WTC11 (cell line): ENCODE results near the gene TMEM140. TPM values are rescaled to one million over a fixed set of nuclear protein-coding genes. Genes with fewer than 3 reads are reported as not detected.

Source experiments
- ATAC-seq: fragments of 200-7000 bp; cut with Tn5 transposase; 2 replicates; pipeline ENCODE4 v1.10.0; 2021; ENCODE audit warnings: mild to moderate bottlenecking, moderate library complexity
- CTCF ChIA-PET: fragments of 300-600 bp; sonication (Branson Sonifier 250); formaldehyde crosslinking; loops from one replicate; lab custom pipeline; 2021; ENCODE audit warnings: antibody characterized with exemption; lab: Charles Lee
- POLR2A ChIA-PET: fragments of 350-600 bp; sonication (Branson Sonifier 250); formaldehyde crosslinking; loops from one replicate; lab custom pipeline; 2021; ENCODE audit warnings: antibody characterized with exemption; lab: Charles Lee
- DNase-seq: peaks from one replicate; pipeline ENCODE4 v3.0.0; 2021; ENCODE audit warnings: low spot score
- H3K27ac Mint-ChIP-seq: 2 replicates; pipeline ENCODE4 v1.8.0; 2021; ENCODE audit warnings: mixed read lengths
- H3K27me3 Mint-ChIP-seq: 2 replicates; pipeline ENCODE4 v1.8.0; 2021; ENCODE audit warnings: low read depth, mild to moderate bottlenecking, moderate library complexity, mixed read lengths
- H3K36me3 Mint-ChIP-seq: 2 replicates; pipeline ENCODE4 v1.8.0; 2021; ENCODE audit warnings: mixed read lengths
- H3K4me1 Mint-ChIP-seq: 2 replicates; pipeline ENCODE4 v1.8.0; 2022; ENCODE audit warnings: mixed read lengths
- H3K4me3 Mint-ChIP-seq: 2 replicates; pipeline ENCODE4 v1.8.0; 2021; ENCODE audit warnings: mild to moderate bottlenecking, moderate library complexity, mixed read lengths
- H3K9me3 Mint-ChIP-seq: 2 replicates; pipeline ENCODE4 v1.8.0; 2021; ENCODE audit warnings: mixed read lengths
- CREM ChIP-seq: sonication (generic); formaldehyde crosslinking; IDR thresholded peaks from 2 replicates; pipeline ENCODE4 v1.8.1; 2022; ENCODE audit warnings: mild to moderate bottlenecking, missing genetic modification reagents, moderate library complexity
- FOXP1 ChIP-seq: sonication (generic); formaldehyde crosslinking; IDR thresholded peaks from 2 replicates; pipeline ENCODE4 v1.8.0; 2022; ENCODE audit warnings: missing genetic modification reagents, mild to moderate bottlenecking, moderate library complexity, borderline replicate concordance
- NR1H2 ChIP-seq: sonication (generic); formaldehyde crosslinking; IDR thresholded peaks from 2 replicates; pipeline ENCODE4 v1.9.0; 2021; ENCODE audit warnings: mild to moderate bottlenecking, moderate library complexity, missing genetic modification reagents
- RORB ChIP-seq: fragments of 250-450 bp; sonication (Bioruptor Pico); IDR thresholded peaks from 2 replicates; pipeline ENCODE4 v1.9.0; 2021; ENCODE audit warnings: mild to moderate bottlenecking
- ZNF317 ChIP-seq: sonication (generic); formaldehyde crosslinking; IDR thresholded peaks from 2 replicates; pipeline ENCODE4 v1.8.1; 2023; ENCODE audit warnings: low read depth, mild to moderate bottlenecking, moderate library complexity, missing genetic modification reagents, borderline replicate concordance
- total RNA-seq: library from RNA; stranded (reverse); gene quantifications from 3 replicates; pipeline ENCODE4 v1.2.3, GENCODE V29; 2021
- TF ChIP-seq, protein P1 (sequence below): sonication (generic); formaldehyde crosslinking; IDR thresholded peaks from 2 replicates; pipeline ENCODE4 v1.8.1; 2023; ENCODE audit warnings: mild to moderate bottlenecking, missing genetic modification reagents, moderate library complexity
- TF ChIP-seq, protein P2 (sequence below): sonication (generic); formaldehyde crosslinking; IDR thresholded peaks from 2 replicates; pipeline ENCODE4 v1.8.0; 2023; ENCODE audit warnings: mild to moderate bottlenecking, missing genetic modification reagents
- TF ChIP-seq, protein P3 (sequence below): sonication (generic); formaldehyde crosslinking; IDR thresholded peaks from 2 replicates; pipeline ENCODE4 v1.8.1; 2023; ENCODE audit warnings: mild to moderate bottlenecking, missing genetic modification reagents, borderline replicate concordance
- TF ChIP-seq, protein P4 (sequence below): sonication (generic); formaldehyde crosslinking; IDR thresholded peaks from 2 replicates; pipeline ENCODE4 v1.8.0; 2022; ENCODE audit warnings: missing genetic modification reagents
- TF ChIP-seq, protein P5 (sequence below): sonication (generic); formaldehyde crosslinking; IDR thresholded peaks from 2 replicates; pipeline ENCODE4 v1.8.0; 2022; ENCODE audit warnings: mild to moderate bottlenecking, missing genetic modification reagents

The TMEM140 gene
- total RNA-seq, 1 experiment from 2014 or later = not detected

DNA sequence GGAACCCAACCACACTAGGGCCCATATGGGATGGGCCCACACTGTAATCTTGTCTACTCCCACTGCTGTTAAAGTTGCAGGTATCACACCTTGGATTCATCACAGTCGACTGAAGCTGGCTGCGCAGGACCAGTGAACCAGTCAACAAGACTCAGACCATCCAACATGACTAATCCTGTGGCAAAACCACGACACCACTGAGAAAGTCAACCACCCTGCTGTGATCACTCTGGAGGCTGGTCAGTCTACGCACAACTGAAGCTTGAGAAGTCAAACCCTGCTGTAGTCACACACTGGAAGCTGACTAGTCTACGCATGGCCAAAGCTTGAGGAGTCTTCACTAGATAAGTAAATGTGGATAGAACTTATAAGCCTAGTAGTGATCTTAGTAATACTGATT is 32.2 kb downstream of the TMEM140 start:
- ChIA-PET CTCF (interaction anchor here (0.7 kb wide), 1 partner anchor 58 kb away, joined by 3 read pairs; no protein-coding TSS in a partner anchor), POLR2A (no interaction called here)
- H3K36me3 Mint-ChIP-seq = peaks cover 57% of the 10 kb centered on the region

More for the DNA sequence above, 32.2 kb downstream of the TMEM140 start:
- Mint-ChIP-seq H3K4me1 (peaks cover 19% of the 10 kb centered on the region), H3K27ac (no peak overlapping the region), H3K9me3 (peaks cover 51% of the 10 kb centered on the region), H3K27me3 (no peaks in the 10 kb centered on the region), H3K4me3 (no peak overlapping the region)
- DNase-seq (no peak), ATAC-seq (no peak)
- TF ChIP-seq CREM (CRISPR knock-in tag) = no peak
- TF ChIP-seq, protein P1, sequence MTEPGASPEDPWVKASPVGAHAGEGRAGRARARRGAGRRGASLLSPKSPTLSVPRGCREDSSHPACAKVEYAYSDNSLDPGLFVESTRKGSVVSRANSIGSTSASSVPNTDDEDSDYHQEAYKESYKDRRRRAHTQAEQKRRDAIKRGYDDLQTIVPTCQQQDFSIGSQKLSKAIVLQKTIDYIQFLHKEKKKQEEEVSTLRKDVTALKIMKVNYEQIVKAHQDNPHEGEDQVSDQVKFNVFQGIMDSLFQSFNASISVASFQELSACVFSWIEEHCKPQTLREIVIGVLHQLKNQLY (CRISPR knock-in tag) = no peak
- TF ChIP-seq, protein P2, sequence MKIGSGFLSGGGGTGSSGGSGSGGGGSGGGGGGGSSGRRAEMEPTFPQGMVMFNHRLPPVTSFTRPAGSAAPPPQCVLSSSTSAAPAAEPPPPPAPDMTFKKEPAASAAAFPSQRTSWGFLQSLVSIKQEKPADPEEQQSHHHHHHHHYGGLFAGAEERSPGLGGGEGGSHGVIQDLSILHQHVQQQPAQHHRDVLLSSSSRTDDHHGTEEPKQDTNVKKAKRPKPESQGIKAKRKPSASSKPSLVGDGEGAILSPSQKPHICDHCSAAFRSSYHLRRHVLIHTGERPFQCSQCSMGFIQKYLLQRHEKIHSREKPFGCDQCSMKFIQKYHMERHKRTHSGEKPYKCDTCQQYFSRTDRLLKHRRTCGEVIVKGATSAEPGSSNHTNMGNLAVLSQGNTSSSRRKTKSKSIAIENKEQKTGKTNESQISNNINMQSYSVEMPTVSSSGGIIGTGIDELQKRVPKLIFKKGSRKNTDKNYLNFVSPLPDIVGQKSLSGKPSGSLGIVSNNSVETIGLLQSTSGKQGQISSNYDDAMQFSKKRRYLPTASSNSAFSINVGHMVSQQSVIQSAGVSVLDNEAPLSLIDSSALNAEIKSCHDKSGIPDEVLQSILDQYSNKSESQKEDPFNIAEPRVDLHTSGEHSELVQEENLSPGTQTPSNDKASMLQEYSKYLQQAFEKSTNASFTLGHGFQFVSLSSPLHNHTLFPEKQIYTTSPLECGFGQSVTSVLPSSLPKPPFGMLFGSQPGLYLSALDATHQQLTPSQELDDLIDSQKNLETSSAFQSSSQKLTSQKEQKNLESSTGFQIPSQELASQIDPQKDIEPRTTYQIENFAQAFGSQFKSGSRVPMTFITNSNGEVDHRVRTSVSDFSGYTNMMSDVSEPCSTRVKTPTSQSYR = no peak
- no peak for TF ChIP-seq NR1H2 (CRISPR knock-in tag)
- TF ChIP-seq, protein P3, sequence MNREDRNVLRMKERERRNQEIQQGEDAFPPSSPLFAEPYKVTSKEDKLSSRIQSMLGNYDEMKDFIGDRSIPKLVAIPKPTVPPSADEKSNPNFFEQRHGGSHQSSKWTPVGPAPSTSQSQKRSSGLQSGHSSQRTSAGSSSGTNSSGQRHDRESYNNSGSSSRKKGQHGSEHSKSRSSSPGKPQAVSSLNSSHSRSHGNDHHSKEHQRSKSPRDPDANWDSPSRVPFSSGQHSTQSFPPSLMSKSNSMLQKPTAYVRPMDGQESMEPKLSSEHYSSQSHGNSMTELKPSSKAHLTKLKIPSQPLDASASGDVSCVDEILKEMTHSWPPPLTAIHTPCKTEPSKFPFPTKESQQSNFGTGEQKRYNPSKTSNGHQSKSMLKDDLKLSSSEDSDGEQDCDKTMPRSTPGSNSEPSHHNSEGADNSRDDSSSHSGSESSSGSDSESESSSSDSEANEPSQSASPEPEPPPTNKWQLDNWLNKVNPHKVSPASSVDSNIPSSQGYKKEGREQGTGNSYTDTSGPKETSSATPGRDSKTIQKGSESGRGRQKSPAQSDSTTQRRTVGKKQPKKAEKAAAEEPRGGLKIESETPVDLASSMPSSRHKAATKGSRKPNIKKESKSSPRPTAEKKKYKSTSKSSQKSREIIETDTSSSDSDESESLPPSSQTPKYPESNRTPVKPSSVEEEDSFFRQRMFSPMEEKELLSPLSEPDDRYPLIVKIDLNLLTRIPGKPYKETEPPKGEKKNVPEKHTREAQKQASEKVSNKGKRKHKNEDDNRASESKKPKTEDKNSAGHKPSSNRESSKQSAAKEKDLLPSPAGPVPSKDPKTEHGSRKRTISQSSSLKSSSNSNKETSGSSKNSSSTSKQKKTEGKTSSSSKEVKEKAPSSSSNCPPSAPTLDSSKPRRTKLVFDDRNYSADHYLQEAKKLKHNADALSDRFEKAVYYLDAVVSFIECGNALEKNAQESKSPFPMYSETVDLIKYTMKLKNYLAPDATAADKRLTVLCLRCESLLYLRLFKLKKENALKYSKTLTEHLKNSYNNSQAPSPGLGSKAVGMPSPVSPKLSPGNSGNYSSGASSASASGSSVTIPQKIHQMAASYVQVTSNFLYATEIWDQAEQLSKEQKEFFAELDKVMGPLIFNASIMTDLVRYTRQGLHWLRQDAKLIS (CRISPR knock-in tag) = no peak
- TF ChIP-seq, protein P4, sequence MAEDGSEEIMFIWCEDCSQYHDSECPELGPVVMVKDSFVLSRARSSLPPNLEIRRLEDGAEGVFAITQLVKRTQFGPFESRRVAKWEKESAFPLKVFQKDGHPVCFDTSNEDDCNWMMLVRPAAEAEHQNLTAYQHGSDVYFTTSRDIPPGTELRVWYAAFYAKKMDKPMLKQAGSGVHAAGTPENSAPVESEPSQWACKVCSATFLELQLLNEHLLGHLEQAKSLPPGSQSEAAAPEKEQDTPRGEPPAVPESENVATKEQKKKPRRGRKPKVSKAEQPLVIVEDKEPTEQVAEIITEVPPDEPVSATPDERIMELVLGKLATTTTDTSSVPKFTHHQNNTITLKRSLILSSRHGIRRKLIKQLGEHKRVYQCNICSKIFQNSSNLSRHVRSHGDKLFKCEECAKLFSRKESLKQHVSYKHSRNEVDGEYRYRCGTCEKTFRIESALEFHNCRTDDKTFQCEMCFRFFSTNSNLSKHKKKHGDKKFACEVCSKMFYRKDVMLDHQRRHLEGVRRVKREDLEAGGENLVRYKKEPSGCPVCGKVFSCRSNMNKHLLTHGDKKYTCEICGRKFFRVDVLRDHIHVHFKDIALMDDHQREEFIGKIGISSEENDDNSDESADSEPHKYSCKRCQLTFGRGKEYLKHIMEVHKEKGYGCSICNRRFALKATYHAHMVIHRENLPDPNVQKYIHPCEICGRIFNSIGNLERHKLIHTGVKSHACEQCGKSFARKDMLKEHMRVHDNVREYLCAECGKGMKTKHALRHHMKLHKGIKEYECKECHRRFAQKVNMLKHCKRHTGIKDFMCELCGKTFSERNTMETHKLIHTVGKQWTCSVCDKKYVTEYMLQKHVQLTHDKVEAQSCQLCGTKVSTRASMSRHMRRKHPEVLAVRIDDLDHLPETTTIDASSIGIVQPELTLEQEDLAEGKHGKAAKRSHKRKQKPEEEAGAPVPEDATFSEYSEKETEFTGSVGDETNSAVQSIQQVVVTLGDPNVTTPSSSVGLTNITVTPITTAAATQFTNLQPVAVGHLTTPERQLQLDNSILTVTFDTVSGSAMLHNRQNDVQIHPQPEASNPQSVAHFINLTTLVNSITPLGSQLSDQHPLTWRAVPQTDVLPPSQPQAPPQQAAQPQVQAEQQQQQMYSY (CRISPR knock-in tag) = no peak
- TF ChIP-seq ZNF317 (CRISPR knock-in tag) = no peak
- no peak for TF ChIP-seq RORB (CRISPR knock-in tag)
- no peak for TF ChIP-seq FOXP1 (CRISPR knock-in tag)
- TF ChIP-seq, protein P5, sequence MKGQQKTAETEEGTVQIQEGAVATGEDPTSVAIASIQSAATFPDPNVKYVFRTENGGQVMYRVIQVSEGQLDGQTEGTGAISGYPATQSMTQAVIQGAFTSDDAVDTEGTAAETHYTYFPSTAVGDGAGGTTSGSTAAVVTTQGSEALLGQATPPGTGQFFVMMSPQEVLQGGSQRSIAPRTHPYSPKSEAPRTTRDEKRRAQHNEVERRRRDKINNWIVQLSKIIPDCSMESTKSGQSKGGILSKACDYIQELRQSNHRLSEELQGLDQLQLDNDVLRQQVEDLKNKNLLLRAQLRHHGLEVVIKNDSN (CRISPR knock-in tag) = no peak
